IPS-18c (cell line): ENCODE measurements around the gene HLA-DRA.
"Not testable (repeated sequence)": the region's sequence is repeated elsewhere in the genome, so short reads cannot be mapped to it uniquely, and the experiment has no call there.

Source experiments
- H3K4me3 ChIP-seq: 2 replicates; pipeline ENCODE4 v1.7.0; 2013; ENCODE audit warnings: low read depth, mild to moderate bottlenecking, low read length, moderate library complexity; ENCODE audit not compliant: insufficient read depth
- H3K9me3 ChIP-seq: one replicate; pipeline ENCODE4 v1.6.1; 2013; ENCODE audit warnings: mild to moderate bottlenecking, low read length, moderate library complexity; ENCODE audit not compliant: control insufficient read depth, insufficient read depth

The HLA-DRA gene

GRCh38 chr6:32426338-32426737, 13.3 kb upstream of the HLA-DRA start:
- Histone ChIP-seq H3K9me3 (no peaks in the 10 kb centered on the region), H3K4me3 (no peak overlapping the region)

- Histone ChIP-seq H3K9me3 (no peaks in the 10 kb centered on the region), H3K4me3 (no peak overlapping the region)
These were observed 12.5 kb upstream of the HLA-DRA start for GRCh38 chr6:32427218-32427617.

- no peak overlapping the region for H3K4me3 ChIP-seq
These were observed 11.7 kb upstream of the HLA-DRA start for GRCh38 chr6:32427934-32428474.

GRCh38 chr6:32430179-32430578, 9.5 kb upstream of the HLA-DRA start:
- no peaks in the 10 kb centered on the region for H3K9me3 ChIP-seq

More at GRCh38 chr6:32427934-32428474, 11.7 kb upstream of the HLA-DRA start:
- no peaks in the 10 kb centered on the region for H3K9me3 ChIP-seq

GRCh38 chr6:32431142-32431541, 8.5 kb upstream of the HLA-DRA start:
- H3K9me3 ChIP-seq: no peaks in the 10 kb centered on the region
- H3K4me3 ChIP-seq: no peak overlapping the region

More at GRCh38 chr6:32430179-32430578, 9.5 kb upstream of the HLA-DRA start:
- no peak overlapping the region for H3K4me3 ChIP-seq

- Histone ChIP-seq H3K9me3 (no peaks in the 10 kb centered on the region), H3K4me3 (no peak overlapping the region)
These were observed 7.6 kb upstream of the HLA-DRA start for GRCh38 chr6:32432050-32432450.

- not testable (repeated sequence) for H3K4me3 ChIP-seq, H3K9me3 ChIP-seq
These were observed 5.7 kb upstream of the HLA-DRA start for GRCh38 chr6:32433950-32434349.

GRCh38 chr6:32436186-32436585, 3.5 kb upstream of the HLA-DRA start:
- no peaks in the 10 kb centered on the region for H3K9me3 ChIP-seq
- H3K4me3 ChIP-seq: no peak overlapping the region

GRCh38 chr6:32436995-32437836, 2.5 kb upstream of the HLA-DRA start:
- no peak overlapping the region for H3K4me3 ChIP-seq
- H3K9me3 ChIP-seq: no peaks in the 10 kb centered on the region

GRCh38 chr6:32439139-32439538, 548 bp upstream of the HLA-DRA start:
- Histone ChIP-seq H3K9me3 (no peaks in the 10 kb centered on the region), H3K4me3 (no peak overlapping the region)

GRCh38 chr6:32442243-32442667, 2.6 kb downstream of the HLA-DRA start:
- Histone ChIP-seq H3K4me3 (no peak overlapping the region), H3K9me3 (no peaks in the 10 kb centered on the region)

- H3K4me3 ChIP-seq: no peak overlapping the region
These were observed 3.4 kb downstream of the HLA-DRA start for GRCh38 chr6:32442977-32443552.

GRCh38 chr6:32444433-32444832, 4.7 kb downstream of the HLA-DRA start:
- no peaks in the 10 kb centered on the region for H3K9me3 ChIP-seq
- no peak overlapping the region for H3K4me3 ChIP-seq

More at GRCh38 chr6:32442977-32443552, 3.4 kb downstream of the HLA-DRA start:
- H3K9me3 ChIP-seq: no peaks in the 10 kb centered on the region

- Histone ChIP-seq H3K9me3 (no peaks in the 10 kb centered on the region), H3K4me3 (no peak overlapping the region)
These were observed 5.7 kb downstream of the HLA-DRA start for GRCh38 chr6:32445321-32445854.

GRCh38 chr6:32447932-32448331, 8.2 kb downstream of the HLA-DRA start:
- no peak overlapping the region for H3K4me3 ChIP-seq
- no peaks in the 10 kb centered on the region for H3K9me3 ChIP-seq

GRCh38 chr6:32449088-32449736, 9.5 kb downstream of the HLA-DRA start:
- Histone ChIP-seq H3K9me3 (peaks cover 9% of the 10 kb centered on the region), H3K4me3 (no peak overlapping the region)

GRCh38 chr6:32457054-32457453, 17.4 kb downstream of the HLA-DRA start:
- H3K4me3 ChIP-seq: no peak overlapping the region
- H3K9me3 ChIP-seq: peaks cover 9% of the 10 kb centered on the region
